GM18907 (cell line): ENCODE measurements around the gene PNLIPRP3.
"Not testable (repeated sequence)": the region's sequence is repeated elsewhere in the genome, so short reads cannot be mapped to it uniquely, and the experiment has no call there.

Experiments used
- ATAC-seq: cut with Tn5 transposase; IDR thresholded peaks from one replicate; pipeline ENCODE4 v1.9.1; 2021; ENCODE audit warnings: mild to moderate bottlenecking, moderate library complexity; ENCODE audit not compliant: unreplicated experiment

Gene PNLIPRP3

GRCh38 chr10:116427671-116428070, at the start of gene PNLIPRP3:
Gene PNLIPRP3, plus strand, starts transcription at chr10:116427847. Its CDS starts 166 bp downstream, at chr10:116428013.
- no peak for ATAC-seq

- no peak for ATAC-seq
Measured at GRCh38 chr10:116382290-116382689, 45.4 kb upstream of the PNLIPRP3 start.

- no peak for ATAC-seq
Measured at GRCh38 chr10:116385311-116385710, 42.3 kb upstream of the PNLIPRP3 start.

- no peak for ATAC-seq
Measured at GRCh38 chr10:116385994-116386809, 41.4 kb upstream of the PNLIPRP3 start.

- ATAC-seq: not testable (repeated sequence)
Measured at GRCh38 chr10:116393246-116393831, 34.3 kb upstream of the PNLIPRP3 start.

- ATAC-seq: no peak
Measured at GRCh38 chr10:116395223-116395985, 32.2 kb upstream of the PNLIPRP3 start.

GRCh38 chr10:116398224-116398623, 29.4 kb upstream of the PNLIPRP3 start:
- ATAC-seq: no peak

GRCh38 chr10:116402858-116403257, 24.8 kb upstream of the PNLIPRP3 start:
- ATAC-seq: no peak

- no peak for ATAC-seq
Measured at GRCh38 chr10:116403740-116404250, 23.9 kb upstream of the PNLIPRP3 start.

GRCh38 chr10:116408719-116409118, 18.9 kb upstream of the PNLIPRP3 start:
- peak; percentile 78 for ATAC-seq

GRCh38 chr10:116410351-116410750, 17.3 kb upstream of the PNLIPRP3 start:
- ATAC-seq: no peak

- ATAC-seq: no peak
Measured at GRCh38 chr10:116417821-116418220, 9.8 kb upstream of the PNLIPRP3 start.

- ATAC-seq: no peak
Measured at GRCh38 chr10:116418389-116418788, 9.3 kb upstream of the PNLIPRP3 start.

GRCh38 chr10:116421815-116422214, 5.8 kb upstream of the PNLIPRP3 start:
- ATAC-seq: no peak

- ATAC-seq: no peak
Measured at GRCh38 chr10:116429288-116429977, 1.8 kb downstream of the PNLIPRP3 start.

GRCh38 chr10:116430288-116430687, 2.6 kb downstream of the PNLIPRP3 start:
- no peak for ATAC-seq

GRCh38 chr10:116431598-116431997, 4.0 kb downstream of the PNLIPRP3 start:
- ATAC-seq: no peak

- ATAC-seq: no peak
Measured at GRCh38 chr10:116437076-116437692, 9.5 kb downstream of the PNLIPRP3 start.

- no peak for ATAC-seq
Measured at GRCh38 chr10:116440330-116441030, 12.8 kb downstream of the PNLIPRP3 start.
